NCI-H524 (cell line): ENCODE data around the gene MEIKIN.
"Not testable (repeated sequence)": the region's sequence is repeated elsewhere in the genome, so short reads cannot be mapped to it uniquely, and the experiment has no call there.

Experiments
- DNase-seq, 2 experiments: peaks; one replicate each; lab custom pipeline; 2025; lab: John Stamatoyannopoulos, UW

The MEIKIN gene

GRCh38 chr5:131913603-131914002 is 31.9 kb downstream of the MEIKIN start:
- DNase-seq = no peak

GRCh38 chr5:131906668-131907067 is 38.8 kb downstream of the MEIKIN start:
- no peak for DNase-seq

GRCh38 chr5:131902266-131902665 is 43.2 kb downstream of the MEIKIN start:
- not testable (repeated sequence) for DNase-seq

GRCh38 chr5:131899686-131900085 is 45.8 kb downstream of the MEIKIN start:
- no peak for DNase-seq

- no peak for DNase-seq
These were observed 61.5 kb downstream of the MEIKIN start for GRCh38 chr5:131883984-131884383.

- DNase-seq = no peak
These were observed 65.8 kb downstream of the MEIKIN start for GRCh38 chr5:131879705-131880104.

- no peak for DNase-seq
These were observed 67.6 kb downstream of the MEIKIN start for GRCh38 chr5:131877873-131878272.

GRCh38 chr5:131871251-131871650 is 74.2 kb downstream of the MEIKIN start:
- not testable (repeated sequence) for DNase-seq

GRCh38 chr5:131867524-131867923 is 77.9 kb downstream of the MEIKIN start:
- no peak for DNase-seq

GRCh38 chr5:131863700-131864099 is 81.8 kb downstream of the MEIKIN start:
- DNase-seq = no peak

GRCh38 chr5:131857388-131857787 is 88.1 kb downstream of the MEIKIN start:
- no peak for DNase-seq

- no peak for DNase-seq
These were observed 90.0 kb downstream of the MEIKIN start for GRCh38 chr5:131855452-131855851.

- no peak for DNase-seq
These were observed 91.3 kb downstream of the MEIKIN start for GRCh38 chr5:131854134-131854533.

GRCh38 chr5:131848662-131849061 is 96.8 kb downstream of the MEIKIN start:
- DNase-seq = no peak

GRCh38 chr5:131846536-131846935 is 98.9 kb downstream of the MEIKIN start:
- DNase-seq = no peak

- DNase-seq = no peak
These were observed 99.6 kb downstream of the MEIKIN start for GRCh38 chr5:131845828-131846227.

- DNase-seq = not testable (repeated sequence)
These were observed 102.5 kb downstream of the MEIKIN start for GRCh38 chr5:131842971-131843370.

- not testable (repeated sequence) for DNase-seq
These were observed 112.8 kb downstream of the MEIKIN start for GRCh38 chr5:131832702-131833101.

- no peak for DNase-seq
These were observed 120.0 kb downstream of the MEIKIN start for GRCh38 chr5:131825404-131826013.

- no peak for DNase-seq
These were observed 120.8 kb downstream of the MEIKIN start for GRCh38 chr5:131824631-131825030.

GRCh38 chr5:131821221-131821620 is 124.2 kb downstream of the MEIKIN start:
- DNase-seq = no peak

- no peak for DNase-seq
These were observed 127.3 kb downstream of the MEIKIN start for GRCh38 chr5:131818001-131818724.

GRCh38 chr5:131814990-131815389 is 130.5 kb downstream of the MEIKIN start:
- no peak for DNase-seq
